Measurements from ENCODE around the gene SHISA7.

- TF ChIP-seq CTCF (conservative IDR thresholded peaks at IDR 0.05; ENCODE audit: low read depth, low read length) (no peak), EZH2 (IDR thresholded peaks at IDR 0.05; ENCODE audit: low read length, unreplicated experiment) (peak; percentile 73), EZH2phosphoT487 (IDR thresholded peaks at IDR 0.05; ENCODE audit: borderline replicate concordance, low read length) (no peak)
These were observed 1.3 kb downstream of the SHISA7 start for GRCh38 chr19:55441692-55442321.
